DMS153 treated with DMSO at 0.1 percent for 48 hours (cell line): ENCODE data around the gene EPHB1.
"Not testable (repeated sequence)": the region's sequence is repeated elsewhere in the genome, so short reads cannot be mapped to it uniquely, and the experiment has no call there.

Experiments used
- DNase-seq: peaks from one replicate; lab custom pipeline; 2025; ENCODE audit not compliant: unreplicated experiment; lab: John Stamatoyannopoulos, UW

The EPHB1 gene

GRCh38 chr3:134776518-134776917 is 18.5 kb upstream of the EPHB1 start:
- no peak for DNase-seq

GRCh38 chr3:134777341-134777740 is 17.7 kb upstream of the EPHB1 start:
- DNase-seq: no peak

- not testable (repeated sequence) for DNase-seq
These were observed 6.8 kb upstream of the EPHB1 start for GRCh38 chr3:134788283-134788682.

- DNase-seq: no peak
These were observed 5.0 kb upstream of the EPHB1 start for GRCh38 chr3:134790065-134790464.

GRCh38 chr3:134791992-134792391 is 3.1 kb upstream of the EPHB1 start:
- no peak for DNase-seq

GRCh38 chr3:134792700-134793099 is 2.4 kb upstream of the EPHB1 start:
- DNase-seq: no peak

GRCh38 chr3:134793562-134793961 is 1.5 kb upstream of the EPHB1 start:
- no peak for DNase-seq

- no peak for DNase-seq
These were observed 737 bp upstream of the EPHB1 start for GRCh38 chr3:134794323-134794722.

GRCh38 chr3:134795746-134796280 is 753 bp downstream of the EPHB1 start:
- DNase-seq: peak; percentile 16

GRCh38 chr3:134796281-134797056 is 1.4 kb downstream of the EPHB1 start:
- peak; percentile 16 for DNase-seq

- DNase-seq: no peak
These were observed 2.1 kb downstream of the EPHB1 start for GRCh38 chr3:134797057-134797740.

- no peak for DNase-seq
These were observed 2.8 kb downstream of the EPHB1 start for GRCh38 chr3:134797741-134798451.

- no peak for DNase-seq
These were observed 3.7 kb downstream of the EPHB1 start for GRCh38 chr3:134798681-134799311.

GRCh38 chr3:134799393-134799792 is 4.3 kb downstream of the EPHB1 start:
- DNase-seq: no peak

- no peak for DNase-seq
These were observed 6.3 kb downstream of the EPHB1 start for GRCh38 chr3:134801204-134801958.

- DNase-seq: no peak
These were observed 7.5 kb downstream of the EPHB1 start for GRCh38 chr3:134802428-134803050.

GRCh38 chr3:134803051-134803505 is 8.0 kb downstream of the EPHB1 start:
- no peak for DNase-seq

- DNase-seq: no peak
These were observed 8.6 kb downstream of the EPHB1 start for GRCh38 chr3:134803652-134804051.

GRCh38 chr3:134804508-134805480 is 9.7 kb downstream of the EPHB1 start:
- no peak for DNase-seq
